C4-2B (cell line): ENCODE data around the gene DGCR8.

Experiments used
- H3K27ac ChIP-seq: fragments of 450-650 bp; 2 replicates; pipeline ENCODE4 v1.5.1; 2017
- ZFX ChIP-seq: fragments of 450-650 bp; IDR thresholded peaks from 2 replicates; pipeline ENCODE4 v1.6.1; 2017
- TF ChIP-seq, protein P1 (sequence below): fragments of 450-650 bp; conservative IDR thresholded peaks from 2 replicates; pipeline ENCODE4 v1.5.1; 2017; ENCODE audit warnings: mild to moderate bottlenecking

The DGCR8 gene

DNA sequence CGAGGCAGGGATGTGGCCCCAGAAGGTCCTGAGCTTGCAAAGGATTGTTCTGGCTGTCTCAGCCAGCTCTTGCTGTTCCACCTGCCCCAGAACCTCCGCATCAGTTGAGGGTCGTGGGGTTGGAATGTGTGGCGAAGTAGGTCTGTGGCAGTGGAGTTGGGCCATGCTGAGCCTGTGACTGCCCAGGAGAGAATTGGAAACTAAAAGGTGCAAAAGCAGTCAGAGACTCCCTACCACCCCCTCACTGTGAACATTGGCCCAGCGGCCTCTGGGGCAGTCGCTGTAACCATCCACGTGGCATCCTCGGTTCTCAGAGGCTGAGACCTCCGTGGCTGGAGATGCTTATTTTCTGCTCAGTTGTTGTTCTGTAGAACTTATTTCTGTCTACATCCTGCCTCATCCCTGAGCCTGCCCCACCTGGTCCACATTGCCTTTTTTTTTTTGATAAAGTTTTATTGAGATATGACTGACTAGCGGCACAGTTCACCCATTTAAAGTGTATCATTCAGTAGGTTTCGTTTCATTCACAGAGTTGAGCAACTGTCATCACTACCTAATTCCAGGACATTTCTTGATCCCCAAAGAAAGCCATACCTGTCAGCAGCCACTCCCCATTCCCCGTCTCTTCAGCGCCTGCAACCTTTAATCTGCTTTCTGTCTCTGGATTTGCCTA lies 22.3 kb upstream of the DGCR8 start:
- no peak for TF ChIP-seq ZFX
- TF ChIP-seq, protein P1, sequence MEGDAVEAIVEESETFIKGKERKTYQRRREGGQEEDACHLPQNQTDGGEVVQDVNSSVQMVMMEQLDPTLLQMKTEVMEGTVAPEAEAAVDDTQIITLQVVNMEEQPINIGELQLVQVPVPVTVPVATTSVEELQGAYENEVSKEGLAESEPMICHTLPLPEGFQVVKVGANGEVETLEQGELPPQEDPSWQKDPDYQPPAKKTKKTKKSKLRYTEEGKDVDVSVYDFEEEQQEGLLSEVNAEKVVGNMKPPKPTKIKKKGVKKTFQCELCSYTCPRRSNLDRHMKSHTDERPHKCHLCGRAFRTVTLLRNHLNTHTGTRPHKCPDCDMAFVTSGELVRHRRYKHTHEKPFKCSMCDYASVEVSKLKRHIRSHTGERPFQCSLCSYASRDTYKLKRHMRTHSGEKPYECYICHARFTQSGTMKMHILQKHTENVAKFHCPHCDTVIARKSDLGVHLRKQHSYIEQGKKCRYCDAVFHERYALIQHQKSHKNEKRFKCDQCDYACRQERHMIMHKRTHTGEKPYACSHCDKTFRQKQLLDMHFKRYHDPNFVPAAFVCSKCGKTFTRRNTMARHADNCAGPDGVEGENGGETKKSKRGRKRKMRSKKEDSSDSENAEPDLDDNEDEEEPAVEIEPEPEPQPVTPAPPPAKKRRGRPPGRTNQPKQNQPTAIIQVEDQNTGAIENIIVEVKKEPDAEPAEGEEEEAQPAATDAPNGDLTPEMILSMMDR = no peak
- H3K27ac ChIP-seq = no peak overlapping the region

DNA sequence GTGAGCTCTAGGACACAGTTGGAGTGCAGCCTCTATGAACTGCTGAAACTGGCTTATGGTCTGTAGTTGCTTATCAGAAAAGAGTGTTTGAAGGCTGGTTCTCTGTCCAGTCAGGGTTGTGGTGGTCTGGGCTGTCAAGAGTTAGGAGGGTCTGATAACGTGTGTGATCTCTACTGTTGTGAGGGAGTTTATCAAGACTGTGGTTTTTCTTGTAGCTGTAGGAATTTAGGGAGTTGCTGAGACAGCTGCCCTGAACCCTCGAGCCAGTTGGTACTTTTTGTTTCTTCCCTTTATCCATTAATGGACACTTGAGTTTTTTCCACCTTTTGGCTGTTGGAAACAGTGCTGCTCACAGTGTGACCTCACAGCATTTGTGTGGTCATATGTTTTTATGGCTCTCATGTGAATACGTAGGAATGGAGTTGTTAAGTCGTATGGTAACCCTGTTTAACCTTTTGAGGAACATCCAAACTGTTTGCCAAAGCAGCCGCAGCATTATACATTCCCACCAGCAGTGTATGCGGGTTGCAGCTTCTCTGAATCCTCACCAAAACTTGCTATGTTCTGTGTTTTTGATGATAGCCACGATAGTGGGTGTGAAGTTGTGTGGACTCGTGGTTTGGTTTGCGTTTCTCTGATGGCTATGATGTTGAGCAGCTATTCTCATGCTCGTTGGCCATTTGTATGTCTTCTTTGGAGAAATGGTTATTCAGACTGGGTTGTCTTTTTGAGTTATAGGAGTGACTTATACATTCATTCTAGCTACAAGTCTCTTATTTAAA lies 20.9 kb upstream of the DGCR8 start:
- TF ChIP-seq, protein P1 = no peak
- no peak for TF ChIP-seq ZFX
- H3K27ac ChIP-seq = no peak overlapping the region

DNA sequence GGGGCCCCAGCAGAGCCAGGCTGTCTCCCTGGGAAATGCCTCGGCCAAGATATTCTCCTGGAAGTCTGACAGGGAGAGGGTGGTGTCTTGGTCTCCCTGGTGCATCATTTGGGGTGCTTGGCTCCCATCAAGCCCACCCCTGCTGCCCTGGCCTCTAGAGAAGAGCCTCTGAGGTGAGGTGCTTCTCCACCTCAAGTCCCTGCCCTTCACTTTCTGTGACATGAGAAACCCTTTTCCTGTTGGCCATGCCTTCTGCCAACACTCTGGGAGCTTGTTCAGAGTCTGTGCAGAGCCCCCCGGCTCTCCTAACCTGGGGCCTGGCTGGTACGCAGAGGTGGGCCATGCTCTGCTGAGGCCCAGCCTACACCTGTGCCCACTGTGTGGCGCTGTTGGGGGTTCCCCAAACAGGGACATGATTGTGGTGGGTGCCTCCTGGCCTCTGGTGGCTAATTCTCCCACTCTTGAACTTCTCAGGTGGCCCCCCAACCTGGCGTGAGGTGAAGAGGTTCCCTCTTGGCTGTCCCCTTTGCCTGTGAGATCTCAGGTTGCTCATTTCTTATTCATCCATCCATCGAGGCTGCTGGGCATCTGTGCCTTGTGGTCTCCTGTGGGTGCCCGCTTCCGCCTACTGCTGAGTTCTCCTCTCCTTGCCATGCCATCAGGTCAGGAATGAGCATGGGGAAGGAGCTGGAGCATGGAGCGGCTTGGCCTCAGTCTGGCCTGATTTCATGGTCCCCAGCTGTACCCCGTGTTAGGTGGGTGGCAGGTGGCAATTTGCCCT lies 19.2 kb upstream of the DGCR8 start:
- H3K27ac ChIP-seq = no peak overlapping the region
- TF ChIP-seq ZFX = no peak
- TF ChIP-seq, protein P1 = no peak

DNA sequence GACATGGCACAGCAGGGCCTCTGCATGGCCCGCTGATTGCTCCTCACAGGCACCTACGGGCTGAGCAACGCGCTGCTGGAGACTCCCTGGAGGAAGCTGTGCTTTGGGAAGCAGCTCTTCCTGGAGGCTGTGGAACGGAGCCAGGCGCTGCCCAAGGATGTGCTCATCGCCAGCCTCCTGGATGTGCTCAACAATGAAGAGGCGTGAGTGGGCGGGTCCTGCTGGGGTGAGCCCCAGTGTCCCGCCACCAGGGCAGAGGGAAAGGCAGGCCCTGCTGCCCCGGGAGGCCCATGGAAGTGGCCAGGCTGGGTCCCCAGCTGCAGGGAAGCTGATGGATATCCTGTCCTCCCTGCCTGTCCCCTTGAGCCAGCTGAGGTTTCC lies 18.6 kb upstream of the DGCR8 start:
- no peak overlapping the region for H3K27ac ChIP-seq
- TF ChIP-seq ZFX = no peak

DNA sequence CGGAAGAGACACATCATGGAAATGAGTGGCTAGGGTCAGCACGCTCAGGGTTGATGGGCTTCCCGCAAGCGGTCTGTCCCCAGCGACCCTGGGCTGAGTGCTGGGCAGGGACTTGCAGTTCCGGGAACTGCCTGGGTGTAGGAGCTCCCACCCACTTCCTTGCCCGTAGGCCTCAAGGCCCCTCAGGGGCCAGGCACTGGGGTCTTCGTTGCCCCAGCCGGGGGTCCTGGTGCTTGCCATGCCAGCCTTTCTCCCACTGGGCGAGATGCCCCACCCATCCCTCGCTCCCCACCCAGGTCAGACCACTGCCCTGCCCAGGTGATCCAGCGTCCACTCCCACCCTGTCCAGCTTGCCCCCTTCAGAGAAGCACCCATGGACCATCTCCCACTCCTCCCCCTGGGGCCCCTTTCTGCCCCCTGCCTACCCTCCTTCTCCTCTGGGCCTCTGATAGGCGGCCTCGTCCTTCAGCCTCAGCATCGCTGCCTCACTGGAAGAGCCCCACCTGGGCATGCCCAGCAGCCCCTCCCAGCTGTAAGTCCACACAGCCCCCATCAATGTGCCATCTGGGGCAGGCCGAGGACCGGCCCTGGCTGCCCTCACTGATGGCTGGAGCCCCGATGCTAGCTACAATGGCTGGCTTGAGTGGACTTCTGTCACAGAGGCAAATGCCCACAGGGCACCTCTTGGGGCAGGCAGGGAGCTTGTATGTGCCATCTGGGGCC lies 17.8 kb upstream of the DGCR8 start:
- H3K27ac ChIP-seq = no peak overlapping the region
- TF ChIP-seq ZFX = no peak
- TF ChIP-seq, protein P1 = no peak

DNA sequence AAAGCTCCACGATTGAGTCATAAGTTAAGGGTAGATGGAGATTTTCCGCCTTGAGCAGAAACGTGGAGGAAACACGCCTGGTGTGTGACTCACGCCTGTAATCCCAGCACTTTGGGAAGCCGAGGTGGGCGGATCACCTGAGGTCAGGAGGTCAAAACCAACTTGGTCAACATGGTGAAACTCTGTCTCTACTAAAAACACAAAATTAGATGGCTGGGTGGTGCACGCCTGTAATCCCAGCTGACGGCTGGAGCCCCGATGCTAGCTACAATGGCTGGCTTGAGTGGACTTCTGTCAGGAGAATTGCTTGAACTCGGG lies 17.3 kb upstream of the DGCR8 start:
- no peak for TF ChIP-seq ZFX
- TF ChIP-seq, protein P1 = no peak
- no peak overlapping the region for H3K27ac ChIP-seq

DNA sequence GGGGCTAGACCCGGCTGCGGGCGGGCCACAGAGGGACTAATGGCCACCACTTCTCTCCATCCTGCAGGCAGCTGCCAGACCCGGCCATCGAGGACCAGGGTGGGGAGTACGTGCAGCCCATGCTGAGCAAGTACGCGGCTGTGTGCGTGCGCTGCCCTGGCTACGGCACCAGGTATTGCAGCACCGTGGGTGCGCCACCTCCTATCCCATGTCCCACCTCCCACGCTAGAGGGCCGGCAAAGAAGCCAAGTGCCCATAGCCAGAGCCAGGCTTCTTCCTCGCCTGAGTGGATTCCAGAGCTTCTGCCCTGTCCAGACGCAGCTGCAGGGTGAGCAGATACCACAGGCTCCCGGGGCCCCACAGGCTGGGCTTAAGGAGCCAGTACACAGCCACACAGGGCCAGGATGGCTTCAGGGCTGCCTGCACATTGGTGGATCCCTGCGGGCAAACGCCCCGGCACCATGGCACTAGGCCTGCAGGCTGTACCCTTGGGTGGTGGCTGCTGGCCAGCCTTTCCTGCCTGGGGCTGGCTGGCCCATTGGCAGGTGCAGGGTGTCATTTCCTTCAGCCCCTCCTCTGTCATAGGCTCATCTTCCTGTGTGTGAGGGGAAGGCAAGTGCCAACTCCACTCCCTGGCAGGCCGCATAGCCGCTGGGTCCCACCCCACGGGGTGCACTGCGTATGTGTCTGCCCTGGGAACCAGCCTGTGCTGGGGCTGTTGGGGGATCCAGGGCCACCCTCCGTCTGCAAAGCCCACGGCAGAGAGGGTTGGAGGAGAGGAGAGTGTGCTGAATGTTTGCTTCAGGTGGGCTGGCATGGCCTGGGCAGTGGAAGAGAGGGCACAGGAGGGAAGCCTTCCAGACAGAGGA lies 16.5 kb upstream of the DGCR8 start:
- H3K27ac ChIP-seq = no peak overlapping the region
- no peak for TF ChIP-seq ZFX
- TF ChIP-seq, protein P1 = no peak
